Ascending aorta (tissue), 2 donors: ENCODE results near the gene ADAMTS2. TPM values are rescaled to one million over a fixed set of nuclear protein-coding genes. Genes with fewer than 3 reads are reported as not detected.

Experiments used
- DNase-seq, 2 donors: peaks; one replicate each; pipeline ENCODE4 v3.0.0-alpha.2; 2019; ENCODE audit warnings: low spot score in 2 of 2
- H3K27ac ChIP-seq, 2 donors: fragments of 200-600 bp; sonication (generic); one replicate each; pipeline ENCODE4 v1.5.1; 2016 to 2017; ENCODE audit warnings: mild to moderate bottlenecking in 1 of 2
- H3K27me3 ChIP-seq: fragments of 200-600 bp; sonication (generic); one replicate; pipeline ENCODE4 v1.5.1; 2017
- H3K36me3 ChIP-seq, 2 donors: fragments of 200-600 bp; sonication (generic); one replicate each; pipeline ENCODE4 v1.5.1; 2016
- H3K4me1 ChIP-seq, 2 donors: fragments of 200-600 bp; sonication (generic); one replicate each; pipeline ENCODE4 v1.5.1; 2016 to 2017; ENCODE audit warnings: mild to moderate bottlenecking in 1 of 2
- H3K4me3 ChIP-seq, 2 donors: fragments of 200-600 bp; sonication (generic); one replicate each; pipeline ENCODE4 v1.5.1; 2016 to 2017; ENCODE audit warnings: mild to moderate bottlenecking in 1 of 2
- H3K9me3 ChIP-seq, 2 donors: fragments of 200-600 bp; sonication (generic); one replicate each; pipeline ENCODE4 v1.5.1; 2016
- CTCF ChIP-seq, 3 experiments: fragments of 200-600 bp in 2 of 3; fragments of 450-650 bp in 1 of 3; sonication (generic) in 2 of 3; IDR thresholded peaks; one replicate each; pipeline ENCODE4 v1.5.1; 2016 to 2019; ENCODE audit warnings: antibody characterized with exemption in 3 of 3, mild to moderate bottlenecking in 1 of 3, moderate library complexity in 1 of 3
- intact Hi-C: fragments of 100-400 bp; cut with DNase I; formaldehyde crosslinking; loops from one replicate; pipeline ENCODE4 v1.15.1; 2023
- total RNA-seq: library from RNA; depleted of rRNA; stranded (reverse); fragments of >200 nt; gene quantifications from one replicate; pipeline ENCODE4 v1.1.0, GENCODE V29; 2016

The ADAMTS2 gene
- total RNA-seq, 1 donor from 2014 or later = 51.0 TPM

DNA sequence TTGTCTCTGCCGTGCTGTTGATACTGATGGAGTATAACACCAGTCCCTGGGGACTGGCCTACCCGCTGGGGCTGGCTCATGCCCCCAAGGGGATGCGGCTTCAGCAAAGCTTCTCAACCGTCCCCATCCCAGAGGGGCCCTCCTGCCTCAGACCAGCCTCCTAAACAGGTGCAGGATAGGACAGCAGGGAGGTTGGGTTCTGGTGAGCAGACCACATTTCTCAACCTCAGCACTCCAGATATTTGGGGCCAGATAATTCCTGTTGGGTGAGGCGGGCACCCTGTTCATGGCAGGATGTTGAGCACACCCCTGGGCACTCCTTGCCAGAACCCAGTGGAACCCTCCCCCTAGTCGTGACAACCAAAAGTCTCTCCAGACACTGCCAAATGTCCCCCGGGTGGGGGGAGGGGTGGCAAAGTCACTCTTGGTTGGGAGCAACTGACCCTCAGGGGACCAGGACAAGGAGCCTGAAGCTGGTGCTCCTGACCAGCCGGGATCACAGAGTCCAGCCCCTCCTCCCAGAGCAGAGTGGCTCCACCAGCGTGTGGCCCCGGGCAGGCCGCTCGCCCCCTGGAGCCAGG lies 177.3 kb downstream of the ADAMTS2 start:
- Histone ChIP-seq H3K4me3 (no peak overlapping the region), H3K9me3 (no peaks in the 10 kb centered on the region), H3K27me3 (no peaks in the 10 kb centered on the region), H3K27ac (no peak overlapping the region), H3K4me1 (peaks cover 0 to 3% of the 10 kb centered on the region in 2 donors), H3K36me3 (no peaks in the 10 kb centered on the region)
- DNase-seq = no peak
- intact Hi-C loops = loop anchor here (1.0 kb wide), 2 partner anchors 236 to 326 kb away; no protein-coding TSS in a partner anchor
- no peak for TF ChIP-seq CTCF (IDR thresholded peaks at IDR 0.05)

- Histone ChIP-seq H3K4me1 (peaks cover 0 to 3% of the 10 kb centered on the region in 2 donors), H3K9me3 (no peaks in the 10 kb centered on the region), H3K27ac (no peak overlapping the region), H3K4me3 (peak overlapping the region; percentile 20 to 44), H3K27me3 (no peaks in the 10 kb centered on the region), H3K36me3 (no peaks in the 10 kb centered on the region)
- no peak for DNase-seq
- intact Hi-C loops = loop anchor here (1.0 kb wide), 2 partner anchors 237 to 327 kb away; no protein-coding TSS in a partner anchor
- peak; percentile 73 to 92 (median 77) for TF ChIP-seq CTCF (IDR thresholded peaks at IDR 0.05)
These were observed 178.1 kb downstream of the ADAMTS2 start for GRCh38 chr5:179166886-179167841.

DNA sequence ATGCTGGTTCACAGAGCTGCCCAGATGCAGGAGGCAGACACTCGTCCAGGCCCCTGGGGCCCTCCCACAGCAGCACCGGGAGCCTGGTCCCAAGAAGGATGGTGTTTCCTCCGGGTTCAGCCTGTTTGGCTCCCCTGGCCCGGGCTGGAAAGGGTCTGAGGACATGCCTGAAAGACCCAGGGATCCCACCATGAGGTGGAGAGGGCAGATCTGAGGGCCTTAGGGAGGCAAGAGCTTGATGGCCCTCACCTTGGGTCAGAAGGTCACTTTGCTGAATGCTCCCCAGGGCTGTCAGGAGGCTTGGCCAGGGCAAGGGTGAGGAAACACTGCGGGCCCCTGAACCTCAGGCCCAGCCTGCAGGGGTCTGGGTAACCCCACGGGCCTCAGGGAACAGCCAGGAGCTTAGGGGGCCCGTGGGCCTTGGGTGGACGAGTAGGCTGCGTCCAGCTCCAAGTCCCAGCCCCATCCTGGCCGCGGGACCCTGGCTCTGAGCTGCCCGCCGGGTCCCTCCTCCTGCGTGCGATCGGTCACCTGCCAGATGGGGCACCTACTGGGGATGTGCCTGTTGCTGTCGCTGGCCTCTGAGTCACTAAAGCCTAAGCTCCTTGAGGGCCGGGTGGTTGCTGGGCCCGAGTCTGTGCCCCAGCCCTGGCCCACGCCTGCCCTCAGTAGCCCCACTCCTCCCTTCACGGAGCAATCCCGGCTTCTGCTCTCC lies 178.9 kb downstream of the ADAMTS2 start:
- intact Hi-C loops = no loop called here
- H3K36me3 ChIP-seq = no peaks in the 10 kb centered on the region
- no peaks in the 10 kb centered on the region for H3K27me3 ChIP-seq
- no peak for TF ChIP-seq CTCF (IDR thresholded peaks at IDR 0.05)
- H3K4me1 ChIP-seq = peaks cover 0 to 3% of the 10 kb centered on the region in 2 donors
- H3K9me3 ChIP-seq = no peaks in the 10 kb centered on the region
- peak overlapping the region in 1 of 2 donors; percentile 44 for H3K4me3 ChIP-seq
- no peak for DNase-seq
- no peak overlapping the region for H3K27ac ChIP-seq

- H3K27ac ChIP-seq = no peak overlapping the region
- H3K4me1 ChIP-seq = peaks cover 0 to 3% of the 10 kb centered on the region in 2 donors
- TF ChIP-seq CTCF (IDR thresholded peaks at IDR 0.05) = no peak
- no peaks in the 10 kb centered on the region for H3K9me3 ChIP-seq
- no peak for DNase-seq
- intact Hi-C loops = no loop called here
- H3K27me3 ChIP-seq = no peaks in the 10 kb centered on the region
- no peaks in the 10 kb centered on the region for H3K36me3 ChIP-seq
- no peak overlapping the region for H3K4me3 ChIP-seq
These were observed 179.7 kb downstream of the ADAMTS2 start for GRCh38 chr5:179165421-179166170.
